Tibial artery (tissue), 4 donors: ENCODE data around the gene FRMD5.

ENCODE experiments used
- DNase-seq, 2 donors: peaks; one replicate each; pipeline ENCODE4 v3.0.0-alpha.2; 2019
- H3K27ac ChIP-seq, 2 donors: fragments of 200-600 bp; sonication (generic) in 1 of 2; 1 replicate in 1 of 2; 2 replicates in 1 of 2; pipeline ENCODE4 v1.5.1; 2018 to 2019; ENCODE audit warnings: mild to moderate bottlenecking in 1 of 2
- H3K27me3 ChIP-seq, 2 donors: fragments of 200-600 bp; sonication (generic) in 1 of 2; one replicate each; pipeline versions ENCODE4 v1.5.1 to v1.6.0; 2016 to 2019
- H3K36me3 ChIP-seq, 3 donors: fragments of 200-600 bp; sonication (generic) in 2 of 3; one replicate each; pipeline ENCODE4 v1.5.1; 2016 to 2019; ENCODE audit warnings: mild to moderate bottlenecking in 2 of 3
- H3K4me1 ChIP-seq, 4 donors: fragments of 200-600 bp; sonication (generic) in 2 of 4; 1 replicate in 3 of 4; 2 replicates in 1 of 4; pipeline ENCODE4 v1.5.1; 2016 to 2019
- H3K4me3 ChIP-seq, 2 donors: fragments of 200-600 bp; sonication (generic) in 1 of 2; 1 replicate in 1 of 2; 2 replicates in 1 of 2; pipeline ENCODE4 v1.5.1; 2018 to 2019; ENCODE audit warnings: mild to moderate bottlenecking in 2 of 2
- H3K9me3 ChIP-seq, 3 donors: fragments of 200-600 bp; sonication (generic) in 1 of 3; one replicate each; pipeline ENCODE4 v1.5.1; 2016 to 2019
- intact Hi-C: fragments of 100-400 bp; cut with DNase I; formaldehyde crosslinking; loops from one replicate; pipeline ENCODE4 v1.15.0; 2023; ENCODE audit warnings: low total_unique reads
- TF ChIP-seq, protein P1 (sequence below), 2 experiments: fragments of 200-600 bp in 1 of 2; fragments of 450-650 bp in 1 of 2; IDR thresholded peaks; one replicate each; pipeline ENCODE4 v1.5.1; 2017 to 2019; ENCODE audit warnings: antibody characterized with exemption in 2 of 2, mild to moderate bottlenecking in 1 of 2, moderate library complexity in 1 of 2

FRMD5 gene

GRCh38 chr15:44136991-44137477 is 58.0 kb downstream of the FRMD5 start:
- Histone ChIP-seq H3K36me3 (no peaks in the 10 kb centered on the region), H3K4me3 (no peak overlapping the region), H3K27ac (no peak overlapping the region), H3K27me3 (no peaks in the 10 kb centered on the region), H3K4me1 (no peaks in the 10 kb centered on the region), H3K9me3 (no peaks in the 10 kb centered on the region)
- no peak for DNase-seq
- TF ChIP-seq, protein P1, sequence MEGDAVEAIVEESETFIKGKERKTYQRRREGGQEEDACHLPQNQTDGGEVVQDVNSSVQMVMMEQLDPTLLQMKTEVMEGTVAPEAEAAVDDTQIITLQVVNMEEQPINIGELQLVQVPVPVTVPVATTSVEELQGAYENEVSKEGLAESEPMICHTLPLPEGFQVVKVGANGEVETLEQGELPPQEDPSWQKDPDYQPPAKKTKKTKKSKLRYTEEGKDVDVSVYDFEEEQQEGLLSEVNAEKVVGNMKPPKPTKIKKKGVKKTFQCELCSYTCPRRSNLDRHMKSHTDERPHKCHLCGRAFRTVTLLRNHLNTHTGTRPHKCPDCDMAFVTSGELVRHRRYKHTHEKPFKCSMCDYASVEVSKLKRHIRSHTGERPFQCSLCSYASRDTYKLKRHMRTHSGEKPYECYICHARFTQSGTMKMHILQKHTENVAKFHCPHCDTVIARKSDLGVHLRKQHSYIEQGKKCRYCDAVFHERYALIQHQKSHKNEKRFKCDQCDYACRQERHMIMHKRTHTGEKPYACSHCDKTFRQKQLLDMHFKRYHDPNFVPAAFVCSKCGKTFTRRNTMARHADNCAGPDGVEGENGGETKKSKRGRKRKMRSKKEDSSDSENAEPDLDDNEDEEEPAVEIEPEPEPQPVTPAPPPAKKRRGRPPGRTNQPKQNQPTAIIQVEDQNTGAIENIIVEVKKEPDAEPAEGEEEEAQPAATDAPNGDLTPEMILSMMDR (IDR thresholded peaks at IDR 0.05) = no peak
- intact Hi-C loops = no loop called here

DNA sequence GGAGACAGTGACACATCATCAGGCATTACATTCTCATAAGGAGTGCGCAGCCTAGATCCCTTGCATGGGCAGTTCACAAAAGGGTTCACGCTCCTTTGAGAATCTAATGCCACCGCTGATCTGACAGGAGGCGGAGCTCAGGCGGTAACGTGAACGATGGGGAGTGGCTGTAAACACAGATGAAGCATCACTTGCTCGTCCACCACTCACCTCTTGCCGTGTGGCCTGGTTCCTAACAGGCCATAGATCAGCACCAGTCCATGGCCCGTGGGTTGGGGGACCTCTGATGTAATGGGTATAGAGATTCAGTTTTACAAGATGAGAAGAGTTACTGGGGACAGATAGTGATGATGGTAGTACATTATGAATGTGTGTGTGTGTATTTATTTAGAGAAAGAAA is 63.0 kb downstream of the FRMD5 start:
- DNase-seq = no peak
- no peaks in the 10 kb centered on the region for H3K27me3 ChIP-seq
- no peaks in the 10 kb centered on the region for H3K4me1 ChIP-seq
- intact Hi-C loops = no loop called here
- H3K4me3 ChIP-seq = no peak overlapping the region
- H3K27ac ChIP-seq = no peak overlapping the region
- no peaks in the 10 kb centered on the region for H3K36me3 ChIP-seq
- H3K9me3 ChIP-seq = no peaks in the 10 kb centered on the region
- TF ChIP-seq, protein P1 (IDR thresholded peaks at IDR 0.05) = no peak

- Histone ChIP-seq H3K27me3 (no peaks in the 10 kb centered on the region), H3K4me3 (no peak overlapping the region), H3K9me3 (no peaks in the 10 kb centered on the region), H3K27ac (no peak overlapping the region), H3K4me1 (no peaks in the 10 kb centered on the region), H3K36me3 (no peaks in the 10 kb centered on the region)
- intact Hi-C loops = no loop called here
- no peak for DNase-seq
- TF ChIP-seq, protein P1 (IDR thresholded peaks at IDR 0.05) = no peak
Measured at GRCh38 chr15:44130778-44131177, 64.3 kb downstream of the FRMD5 start.

- H3K27ac ChIP-seq = no peak overlapping the region
- no peaks in the 10 kb centered on the region for H3K4me1 ChIP-seq
- DNase-seq = no peak
- H3K27me3 ChIP-seq = no peaks in the 10 kb centered on the region
- no peak overlapping the region for H3K4me3 ChIP-seq
- intact Hi-C loops = no loop called here
- no peaks in the 10 kb centered on the region for H3K9me3 ChIP-seq
- TF ChIP-seq, protein P1 (IDR thresholded peaks at IDR 0.05) = no peak
- no peaks in the 10 kb centered on the region for H3K36me3 ChIP-seq
Measured at GRCh38 chr15:44129911-44130310, 65.2 kb downstream of the FRMD5 start.

DNA sequence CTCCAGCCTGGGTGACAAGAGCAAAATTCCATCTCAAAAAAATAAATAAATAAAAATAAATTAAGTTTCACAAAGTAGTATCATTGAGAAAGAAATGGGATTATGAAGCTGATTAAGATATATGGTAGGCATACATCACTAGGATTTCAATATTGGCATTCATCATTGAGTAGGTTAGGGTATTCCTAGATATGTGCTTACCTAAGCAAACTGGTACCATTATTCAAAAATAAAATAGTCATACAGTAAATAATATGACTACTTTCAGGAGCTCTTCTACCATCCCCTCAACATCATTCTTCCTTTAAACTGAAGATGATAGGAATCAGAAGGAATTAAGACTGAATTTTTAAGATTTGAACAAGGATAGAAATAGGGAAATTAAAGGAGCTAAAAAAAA is 66.6 kb downstream of the FRMD5 start:
- Histone ChIP-seq H3K9me3 (no peaks in the 10 kb centered on the region), H3K36me3 (no peaks in the 10 kb centered on the region), H3K27ac (no peak overlapping the region), H3K4me1 (no peaks in the 10 kb centered on the region), H3K4me3 (no peak overlapping the region), H3K27me3 (no peaks in the 10 kb centered on the region)
- intact Hi-C loops = no loop called here
- TF ChIP-seq, protein P1 (IDR thresholded peaks at IDR 0.05) = no peak
- no peak for DNase-seq

DNA sequence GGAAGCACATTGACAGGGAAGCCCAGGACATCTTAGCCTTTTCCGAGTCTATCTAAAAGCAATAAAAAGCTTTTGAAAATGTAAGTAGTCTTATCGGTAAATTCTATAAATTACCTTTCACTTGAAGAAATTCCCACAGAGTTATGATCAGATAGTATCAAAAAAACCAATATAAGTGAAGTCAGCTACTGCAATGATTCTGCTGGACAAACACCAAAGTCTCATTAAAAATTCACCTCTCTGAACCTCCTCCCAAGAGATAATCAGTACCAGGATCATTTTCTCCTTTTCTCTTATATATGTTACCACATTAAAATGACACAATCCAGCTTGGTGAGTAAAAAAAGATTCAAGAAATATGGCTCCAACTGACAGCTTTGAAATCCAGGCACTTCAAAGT is 69.2 kb downstream of the FRMD5 start:
- TF ChIP-seq, protein P1 (IDR thresholded peaks at IDR 0.05) = no peak
- no peak for DNase-seq
- Histone ChIP-seq H3K9me3 (no peaks in the 10 kb centered on the region), H3K36me3 (no peaks in the 10 kb centered on the region), H3K4me1 (no peaks in the 10 kb centered on the region), H3K27me3 (no peaks in the 10 kb centered on the region), H3K4me3 (no peak overlapping the region), H3K27ac (no peak overlapping the region)
- intact Hi-C loops = no loop called here
